K562 (cell line): Measurements from ENCODE around the gene CRYBG2. TPM values are rescaled to one million over a fixed set of nuclear protein-coding genes. Genes with fewer than 3 reads are reported as not detected.

Experiments used
- ATF3 ChIP-seq, 2 experiments: fragments of 450-650 bp in 1 of 2; sonication (generic) in 1 of 2; formaldehyde crosslinking in 1 of 2; IDR thresholded peaks in 1 of 2; conservative IDR thresholded peaks in 1 of 2; 2 replicates each; pipeline versions ENCODE4 v1.6.1 to v1.8.1; 2016 to 2023; ENCODE audit warnings: mild to moderate bottlenecking in 2 of 2, moderate library complexity in 2 of 2, inconsistent platforms in 1 of 2, missing genetic modification reagents in 1 of 2
- CCNT2 ChIP-seq: IDR thresholded peaks from 2 replicates; pipeline ENCODE4 v1.6.1; 2011; ENCODE audit warnings: borderline replicate concordance, low read depth, mild to moderate bottlenecking, moderate library complexity, mixed read lengths, low read length; ENCODE audit not compliant: insufficient read length; ENCODE audit errors: extremely low read depth
- CXXC5 ChIP-seq: fragments of 250-450 bp; sonication (Bioruptor Pico); IDR thresholded peaks from 2 replicates; pipeline ENCODE4 v1.8.0; 2022; ENCODE audit warnings: inconsistent platforms, mild to moderate bottlenecking, moderate library complexity
- FOXA1 ChIP-seq: fragments of 450-650 bp; IDR thresholded peaks from 2 replicates; pipeline ENCODE4 v1.6.1; 2016; ENCODE audit warnings: mild to moderate bottlenecking, borderline replicate concordance
- HSF4 ChIP-seq: fragments of 250-450 bp; sonication (Bioruptor Pico); IDR thresholded peaks from 2 replicates; pipeline ENCODE4 v2.1.2; 2022; ENCODE audit warnings: mild to moderate bottlenecking, moderate library complexity, borderline replicate concordance
- NFYB ChIP-seq: IDR thresholded peaks from 2 replicates; pipeline ENCODE4 v1.6.1; 2011; ENCODE audit warnings: mild to moderate bottlenecking, moderate library complexity; ENCODE audit not compliant: insufficient read length; ENCODE audit errors: extremely low read depth
- NR2C1 ChIP-seq, 2 experiments: fragments of 450-650 bp; IDR thresholded peaks; 2 replicates each; pipeline ENCODE4 v1.6.1; 2017; ENCODE audit warnings: mild to moderate bottlenecking in 2 of 2, antibody characterized with exemption in 1 of 2, inconsistent platforms in 1 of 2, missing compliant biosample characterization in 1 of 2, missing genetic modification characterization in 1 of 2
- RFX5 ChIP-seq: IDR thresholded peaks from 2 replicates; pipeline ENCODE4 v1.6.1; 2011; ENCODE audit warnings: low read depth, mild to moderate bottlenecking, improper control_type of control experiment, low read length
- TEAD4 ChIP-seq, 2 experiments: sonication (generic) in 1 of 2; formaldehyde crosslinking in 1 of 2; IDR thresholded peaks; 2 replicates each; pipeline versions ENCODE4 v1.6.1 to v1.8.0; 2012 to 2022; ENCODE audit warnings: borderline replicate concordance in 1 of 2, inconsistent platforms in 1 of 2, low read length in 1 of 2, mild to moderate bottlenecking in 1 of 2, missing genetic modification reagents in 1 of 2
- ZFP91 ChIP-seq: sonication (generic); formaldehyde crosslinking; IDR thresholded peaks from 2 replicates; pipeline ENCODE4 v1.8.0; 2022; ENCODE audit warnings: mild to moderate bottlenecking, missing genetic modification reagents
- ZNF23 ChIP-seq: fragments of 250-450 bp; sonication (Bioruptor Pico); IDR thresholded peaks from 2 replicates; pipeline ENCODE4 v1.4.0; 2020; ENCODE audit warnings: mild to moderate bottlenecking
- ZNF551 ChIP-seq: fragments of 250-450 bp; sonication (Bioruptor Pico); IDR thresholded peaks from 2 replicates; pipeline ENCODE4 v1.5.0; 2021; ENCODE audit warnings: mild to moderate bottlenecking, moderate library complexity
- polyA plus RNA-seq, 8 experiments: library from polyadenylated mRNA; depleted of rRNA in 4 of 8; stranded (reverse) in 5 of 8; unstranded in 3 of 8; fragments of >200 nt; fragmentation: Nextera tagmentation in 2 of 8; fragmentation: Illumina TruSeq in 1 of 8; extraction: Ambion mirVana in 2 of 8; extraction: Trizol in 1 of 8; gene quantifications; 2 replicates each; pipeline versions ENCODE4 v1.2.1 to v1.2.3, GENCODE V29; 2011 to 2014; ENCODE audit warnings: inconsistent platforms in 1 of 8, missing spikeins in 1 of 8
- total RNA-seq, 7 experiments: library from RNA; depleted of rRNA in 6 of 7; stranded (reverse); fragments of >200 nt in 6 of 7; fragmentation: Illumina TruSeq in 2 of 7; extraction: Trizol in 2 of 7; gene quantifications; 2 replicates each; pipeline versions ENCODE4 v1.2.1 to v1.2.3, GENCODE V29; 2011 to 2021; ENCODE audit warnings: low replicate concordance in 1 of 7
- TF ChIP-seq, protein P1 (sequence below): fragments of 250-450 bp; sonication (Bioruptor Pico); IDR thresholded peaks from 2 replicates; pipeline ENCODE4 v1.8.0; 2021; ENCODE audit warnings: moderate library complexity, mild to moderate bottlenecking, inconsistent platforms
- TF ChIP-seq, protein P2 (sequence below), 2 experiments: fragments of 450-650 bp; IDR thresholded peaks; 2 replicates each; pipeline ENCODE4 v1.6.1; 2016; ENCODE audit warnings: mild to moderate bottlenecking in 2 of 2, borderline replicate concordance in 1 of 2, low read depth in 1 of 2, moderate library complexity in 1 of 2

Gene CRYBG2
- total and polyA plus RNA-seq, 9 of the 15 experiments (the other 6 are each of a cell fraction or from before 2014, with no cell fraction given): 0.39 to 8.5 (median 3.7) TPM

DNA sequence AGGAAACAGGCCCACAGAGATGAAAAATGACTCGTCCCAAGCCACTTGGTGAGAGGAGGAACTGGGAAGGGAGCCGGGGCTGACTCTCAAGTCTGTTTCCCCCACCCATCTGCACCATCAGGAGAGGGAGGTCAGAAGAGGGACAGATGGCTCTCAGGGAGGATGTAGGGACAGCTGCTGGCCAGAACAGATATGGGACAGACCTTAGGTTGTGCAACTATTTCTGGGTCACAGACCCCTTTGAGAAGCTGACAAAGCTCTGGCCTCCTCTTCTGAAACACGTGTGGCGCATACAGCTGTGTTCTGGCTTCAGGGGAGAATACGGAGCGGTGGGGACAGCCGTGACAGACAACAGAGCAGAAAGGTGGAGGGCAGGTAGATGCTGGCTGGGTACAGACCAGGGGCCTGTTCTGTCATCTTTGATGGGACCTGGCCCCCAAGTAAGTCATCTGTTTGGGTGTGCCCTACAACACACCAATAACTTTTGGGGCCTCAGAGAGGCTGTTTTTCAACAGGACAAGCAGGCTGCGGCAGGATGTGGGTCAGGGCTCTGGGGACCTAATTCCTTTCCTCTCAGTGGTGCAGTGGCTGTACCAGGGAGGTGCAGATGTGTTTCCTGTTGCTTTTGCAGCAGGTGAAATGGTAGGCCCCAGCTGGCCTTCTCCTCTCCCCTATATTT is 66.8 kb downstream of the CRYBG2 start (continued):
- peak; percentile 79 for TF ChIP-seq ATF3 (IDR thresholded peaks at IDR 0.05)
- 0 out of 2 replicates have a peak, but pooled peaks have one; percentile 20 for TF ChIP-seq ATF3 (CRISPR knock-in tag; conservative IDR thresholded peaks at IDR 0.05)
- peak; percentile 77; the same call in 1 of the 2 replicates for TF ChIP-seq NR2C1 (IDR thresholded peaks at IDR 0.05)
- peak; percentile 93 for TF ChIP-seq NR2C1 (tag; IDR thresholded peaks at IDR 0.05)
- TF ChIP-seq FOXA1: no peak
- peak; percentile 97 for TF ChIP-seq TEAD4 (IDR thresholded peaks at IDR 0.05; ENCODE audit: low read length)
- TF ChIP-seq TEAD4 (CRISPR knock-in tag; IDR thresholded peaks at IDR 0.05; ENCODE audit: borderline replicate concordance): no peak
- no peak for TF ChIP-seq ZNF23
- no peak for TF ChIP-seq CCNT2
- no peak for TF ChIP-seq NFYB
- TF ChIP-seq HSF4 (CRISPR knock-in tag): no peak
- TF ChIP-seq, protein P1, sequence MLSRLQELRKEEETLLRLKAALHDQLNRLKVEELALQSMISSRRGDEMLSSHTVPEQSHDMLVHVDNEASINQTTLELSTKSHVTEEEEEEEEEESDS (CRISPR knock-in tag): no peak
- TF ChIP-seq ZNF551 (CRISPR knock-in tag): no peak
- TF ChIP-seq ZFP91 (CRISPR knock-in tag): no peak
- no peak for TF ChIP-seq RFX5
- TF ChIP-seq, protein P2, sequence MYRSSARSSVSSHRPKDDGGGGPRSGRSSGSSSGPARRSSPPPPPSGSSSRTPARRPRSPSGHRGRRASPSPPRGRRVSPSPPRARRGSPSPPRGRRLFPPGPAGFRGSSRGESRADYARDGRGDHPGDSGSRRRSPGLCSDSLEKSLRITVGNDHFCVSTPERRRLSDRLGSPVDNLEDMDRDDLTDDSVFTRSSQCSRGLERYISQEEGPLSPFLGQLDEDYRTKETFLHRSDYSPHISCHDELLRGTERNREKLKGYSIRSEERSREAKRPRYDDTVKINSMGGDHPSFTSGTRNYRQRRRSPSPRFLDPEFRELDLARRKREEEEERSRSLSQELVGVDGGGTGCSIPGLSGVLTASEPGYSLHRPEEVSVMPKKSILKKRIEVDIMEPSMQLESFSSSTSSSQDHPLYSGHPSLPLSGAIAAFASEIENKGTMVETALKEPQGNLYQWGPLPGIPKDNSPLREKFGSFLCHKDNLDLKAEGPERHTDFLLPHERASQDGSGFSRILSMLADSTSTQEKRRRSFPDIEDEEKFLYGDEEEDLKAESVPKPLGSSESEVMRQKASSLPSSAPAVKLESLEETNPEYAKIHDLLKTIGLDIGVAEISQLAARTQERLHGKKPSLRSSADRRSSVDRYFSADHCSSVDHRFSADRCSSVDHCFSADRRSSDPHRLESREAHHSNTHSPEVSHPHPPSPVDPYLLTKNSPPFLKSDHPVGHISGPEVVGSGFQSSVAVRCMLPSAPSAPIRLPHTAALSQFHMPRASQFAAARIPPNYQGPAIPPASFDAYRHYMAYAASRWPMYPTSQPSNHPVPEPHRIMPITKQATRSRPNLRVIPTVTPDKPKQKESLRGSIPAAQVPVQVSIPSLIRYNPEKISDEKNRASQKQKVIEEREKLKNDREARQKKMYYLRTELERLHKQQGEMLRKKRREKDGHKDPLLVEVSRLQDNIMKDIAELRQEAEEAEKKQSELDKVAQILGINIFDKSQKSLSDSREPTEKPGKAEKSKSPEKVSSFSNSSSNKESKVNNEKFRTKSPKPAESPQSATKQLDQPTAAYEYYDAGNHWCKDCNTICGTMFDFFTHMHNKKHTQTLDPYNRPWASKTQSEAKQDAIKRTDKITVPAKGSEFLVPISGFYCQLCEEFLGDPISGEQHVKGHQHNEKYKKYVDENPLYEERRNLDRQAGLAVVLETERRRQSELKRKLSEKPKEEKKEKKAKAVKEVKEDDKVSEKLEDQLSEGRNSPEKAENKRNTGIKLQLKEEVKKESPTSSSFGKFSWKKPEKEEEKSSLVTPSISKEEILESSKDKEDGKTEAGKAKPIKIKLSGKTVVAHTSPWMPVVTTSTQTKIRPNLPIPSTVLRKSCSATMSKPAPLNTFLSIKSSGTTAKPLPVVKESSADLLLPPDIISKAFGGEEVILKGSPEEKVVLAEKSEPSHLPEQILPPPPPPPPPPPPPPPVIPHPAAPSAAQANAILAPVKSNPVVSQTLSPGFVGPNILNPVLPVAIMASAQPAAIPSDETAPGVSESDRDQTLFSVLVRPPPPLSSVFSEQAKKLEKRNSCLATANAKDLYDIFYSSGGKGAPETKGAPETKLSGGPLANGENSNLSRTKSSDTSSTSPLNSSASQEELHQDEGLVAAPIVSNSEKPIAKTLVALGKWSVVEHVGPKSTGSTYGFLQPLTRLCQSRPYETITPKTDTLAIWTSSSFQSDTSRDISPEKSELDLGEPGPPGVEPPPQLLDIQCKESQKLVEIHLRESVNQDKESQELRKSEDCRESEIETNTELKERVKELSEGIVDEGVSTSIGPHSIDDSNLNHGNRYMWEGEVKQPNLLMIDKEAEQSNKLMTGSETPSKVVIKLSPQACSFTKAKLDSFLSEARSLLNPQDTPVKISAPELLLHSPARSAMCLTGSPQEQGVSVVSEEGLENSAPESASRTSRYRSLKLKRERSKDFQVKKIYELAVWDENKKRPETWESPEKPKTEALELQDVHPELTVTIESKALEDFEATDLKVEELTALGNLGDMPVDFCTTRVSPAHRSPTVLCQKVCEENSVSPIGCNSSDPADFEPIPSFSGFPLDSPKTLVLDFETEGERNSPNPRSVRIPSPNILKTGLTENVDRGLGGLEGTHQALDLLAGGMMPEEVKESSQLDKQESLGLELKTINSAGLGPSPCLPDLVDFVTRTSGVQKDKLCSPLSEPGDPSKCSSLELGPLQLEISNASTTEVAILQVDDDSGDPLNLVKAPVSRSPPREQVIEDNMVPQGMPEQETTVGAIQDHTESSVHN (IDR thresholded peaks at IDR 0.05; ENCODE audit: borderline replicate concordance in 1 of 2, low read depth in 1 of 2): peak in 1 of 2 experiments; percentile 52; a peak in 1 of 4 replicates
- TF ChIP-seq CXXC5 (CRISPR knock-in tag): peak; percentile 44; the same call in 1 of the 2 replicates
